Measurements from ENCODE around the gene COL13A1. TPM values are rescaled to one million over a fixed set of nuclear protein-coding genes. Genes with fewer than 3 reads are reported as not detected.

The COL13A1 gene
- total and polyA plus RNA-seq, 2 of the 8 experiments (the other 6 are each of a cell fraction or from before 2014, with no cell fraction given): 2.6 to 5.2 TPM

DNA sequence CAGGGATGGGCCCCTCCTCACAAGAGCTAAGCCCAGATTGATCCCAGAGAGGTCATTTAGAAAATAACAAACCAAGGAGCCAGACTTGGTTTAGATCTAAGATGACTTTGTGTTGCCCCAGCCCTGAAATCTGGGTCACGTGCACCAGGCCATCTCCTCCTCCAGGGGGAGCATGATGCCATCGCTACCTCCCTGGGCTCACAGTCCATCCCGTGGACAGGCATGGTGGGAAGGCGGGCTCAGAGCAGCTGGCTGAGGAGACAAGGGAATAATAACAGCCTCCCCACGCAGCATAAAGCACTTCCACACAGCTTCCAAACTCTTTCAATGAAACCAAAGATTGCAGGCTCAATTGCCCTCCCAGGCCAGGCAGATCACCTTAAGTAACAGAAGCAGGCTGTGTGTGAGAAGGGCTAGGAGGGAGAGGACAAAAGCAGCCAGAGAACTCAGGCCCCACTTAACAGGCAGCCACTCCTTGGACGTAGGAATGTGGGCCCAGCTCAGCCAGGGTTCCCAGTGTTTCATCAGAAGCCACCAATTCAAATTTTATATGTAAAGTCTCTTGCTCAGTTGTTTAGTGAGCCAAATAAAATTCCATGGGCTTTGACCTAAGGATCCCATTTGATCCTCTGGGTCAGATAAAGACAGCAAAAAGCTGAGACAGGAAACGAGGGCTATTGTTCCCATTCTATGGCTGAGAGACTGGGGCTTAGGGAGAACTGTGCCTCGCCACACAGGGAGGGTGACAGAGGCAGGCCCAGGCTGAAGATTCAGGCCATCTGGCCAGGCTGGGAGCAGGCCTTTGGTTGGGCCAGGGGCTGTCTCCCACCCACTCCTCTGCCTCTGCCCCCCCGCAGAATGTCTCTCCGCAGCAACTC, 100.2 kb downstream of the COL13A1 start (continued):
- 0 out of 2 replicates have a peak, but pooled peaks have one; percentile 34 for TF ChIP-seq POLR2AphosphoS5 (IDR thresholded peaks at IDR 0.05; ENCODE audit: low read depth, low read length)
- no peak for TF ChIP-seq NRF1 (IDR thresholded peaks at IDR 0.05; ENCODE audit: low read depth, low read length)
- peak; percentile 72 to 96 (median 89) for TF ChIP-seq CTCF (IDR thresholded peaks at IDR 0.05; ENCODE audit: control extremely low read depth in 1 of 3, insufficient read depth in 1 of 3, low read depth in 1 of 3, low read length in 3 of 3)
- TF ChIP-seq TCF12 (IDR thresholded peaks at IDR 0.05; ENCODE audit: low read depth, low read length): no peak

Data from H1 (cell line).